ENCODE measurements around the gene LIPM. TPM values are rescaled to one million over a fixed set of nuclear protein-coding genes. Genes with fewer than 3 reads are reported as not detected.

Gene LIPM, protein sequence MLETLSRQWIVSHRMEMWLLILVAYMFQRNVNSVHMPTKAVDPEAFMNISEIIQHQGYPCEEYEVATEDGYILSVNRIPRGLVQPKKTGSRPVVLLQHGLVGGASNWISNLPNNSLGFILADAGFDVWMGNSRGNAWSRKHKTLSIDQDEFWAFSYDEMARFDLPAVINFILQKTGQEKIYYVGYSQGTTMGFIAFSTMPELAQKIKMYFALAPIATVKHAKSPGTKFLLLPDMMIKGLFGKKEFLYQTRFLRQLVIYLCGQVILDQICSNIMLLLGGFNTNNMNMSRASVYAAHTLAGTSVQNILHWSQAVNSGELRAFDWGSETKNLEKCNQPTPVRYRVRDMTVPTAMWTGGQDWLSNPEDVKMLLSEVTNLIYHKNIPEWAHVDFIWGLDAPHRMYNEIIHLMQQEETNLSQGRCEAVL
- total RNA-seq (2014; rRNA removed; shearing (Covaris generic)): not detected in 2 replicates

DNA sequence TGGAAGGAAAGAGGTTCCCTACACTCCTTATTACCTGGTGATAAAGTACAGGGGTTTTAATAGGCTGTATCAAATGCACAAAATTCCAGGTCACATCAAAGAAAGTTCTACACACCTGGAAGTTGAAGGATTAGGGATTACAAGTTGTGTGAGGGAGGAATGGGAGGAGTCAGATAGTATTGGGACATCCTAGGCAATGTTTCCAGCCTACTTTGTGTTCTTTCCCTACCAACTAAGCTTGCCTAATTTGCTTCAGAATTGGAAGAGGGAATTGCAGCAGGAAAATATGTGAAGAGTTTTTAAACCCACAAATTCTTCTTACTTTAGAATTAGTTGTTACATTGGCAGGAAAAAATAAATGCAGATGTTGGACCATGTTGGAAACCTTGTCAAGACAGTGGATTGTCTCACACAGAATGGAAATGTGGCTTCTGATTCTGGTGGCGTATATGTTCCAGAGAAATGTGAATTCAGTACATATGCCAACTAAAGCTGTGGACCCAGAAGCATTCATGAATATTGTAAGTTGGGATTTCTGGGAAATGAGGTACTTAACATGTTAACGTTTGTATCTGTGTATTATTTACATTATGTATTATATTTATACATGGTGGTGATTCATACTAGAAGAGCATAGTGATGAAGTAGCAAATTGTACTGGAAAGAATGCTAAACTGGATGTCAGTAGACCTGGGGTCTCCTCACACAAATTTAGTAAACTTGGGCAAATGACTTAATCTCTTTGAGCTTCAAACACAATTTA is at the start of gene LIPM:
TSS of gene LIPM (plus strand) at position 208 of the 763 bp plus-strand sequence. CDS start at position 375, 167 bp downstream.
- no peak for DNase-seq (ENCODE audit: low spot score)

DNA sequence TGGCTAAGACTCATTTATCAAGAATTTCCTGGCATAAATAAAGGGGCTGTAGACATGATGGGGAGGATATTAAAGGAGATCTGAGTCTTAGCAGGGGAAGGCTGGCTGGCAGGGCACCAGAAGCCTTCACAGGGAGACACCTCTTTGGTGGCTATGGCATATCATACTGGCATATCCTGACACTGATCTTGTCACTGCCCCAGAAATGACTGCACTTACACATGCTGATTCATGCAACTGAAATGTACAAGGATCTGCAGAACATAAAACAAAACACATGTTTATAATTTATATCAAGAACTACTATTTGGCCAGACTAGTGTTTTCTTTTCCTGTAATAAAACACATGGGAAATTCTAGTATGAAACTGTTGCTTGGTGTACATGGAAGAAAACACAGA is 48.2 kb upstream of the LIPM start:
- peak; percentile 10 for DNase-seq (ENCODE audit: low spot score)

DNA sequence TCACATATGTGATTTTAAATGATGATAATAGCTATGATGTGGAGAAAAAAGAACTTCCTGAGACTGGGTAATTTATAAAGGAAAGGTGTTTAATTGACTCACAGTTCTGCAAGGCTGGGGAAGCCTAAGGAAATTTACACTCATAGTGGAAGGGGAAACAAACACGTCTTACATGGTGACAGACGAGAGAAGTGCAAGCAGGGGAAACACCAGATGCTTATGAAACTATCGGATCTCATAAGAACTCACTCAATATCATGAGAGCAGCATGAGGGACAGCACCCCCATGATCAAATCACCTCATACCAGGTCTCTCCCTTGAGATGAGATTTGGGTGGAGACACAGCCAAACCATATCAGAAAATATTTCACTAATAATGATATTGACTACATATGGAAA is 46.8 kb upstream of the LIPM start:
- no peak for DNase-seq (ENCODE audit: low spot score)

DNA sequence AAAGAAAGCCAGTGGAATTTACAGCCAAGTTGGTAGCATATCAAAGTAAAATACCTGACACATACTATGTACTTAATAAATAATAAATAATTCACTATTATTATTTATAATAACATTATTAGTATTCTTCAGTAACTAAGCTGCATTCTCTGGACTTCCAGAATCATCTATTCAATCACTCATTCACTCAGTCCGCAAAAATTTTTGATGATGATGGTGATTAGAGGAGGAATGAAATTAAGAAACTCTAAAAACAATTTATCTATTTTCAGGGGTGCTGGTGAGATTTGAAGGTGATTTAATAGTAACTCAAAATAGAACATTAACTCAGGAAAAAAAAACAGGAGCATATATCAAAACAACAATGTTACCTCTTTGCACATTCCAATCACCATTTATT is 45.9 kb upstream of the LIPM start:
- DNase-seq (ENCODE audit: low spot score): no peak

DNA sequence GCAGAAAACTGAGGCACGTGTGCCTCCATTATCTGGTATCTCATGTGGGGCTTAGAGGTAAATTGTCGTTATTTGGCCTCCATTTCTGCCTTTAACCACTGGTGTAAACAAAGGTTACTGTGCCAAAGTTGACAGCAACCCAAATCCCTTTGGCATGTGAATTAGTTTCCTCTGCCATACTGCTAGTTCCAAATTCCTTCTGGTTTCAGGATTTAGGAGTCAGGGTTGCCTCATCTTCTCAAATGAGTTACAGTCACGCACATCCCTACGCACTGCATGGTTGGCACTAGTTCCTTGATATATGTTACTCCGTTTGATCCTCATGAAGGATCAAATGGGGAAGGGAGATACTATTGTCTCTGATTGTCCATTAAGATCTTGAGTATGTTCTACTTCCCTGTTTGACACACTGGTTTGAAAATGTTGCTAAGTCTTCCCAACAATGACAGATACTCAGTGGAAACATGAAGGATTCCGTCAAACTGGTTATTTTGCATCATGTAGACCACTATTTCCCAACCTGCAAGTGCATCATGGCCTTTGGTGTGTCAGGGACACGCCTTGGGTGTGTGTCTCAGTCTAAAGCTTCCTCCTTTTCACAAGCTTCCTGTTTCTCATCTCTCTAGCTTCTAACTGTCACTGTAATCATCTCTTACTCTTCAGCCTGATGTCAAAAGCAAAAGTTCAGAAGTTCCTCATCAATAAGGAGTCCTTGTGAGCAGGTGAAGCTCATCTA is 43.0 kb upstream of the LIPM start, which contains the start of gene LIPN:
TSS of gene LIPN (plus strand) at position 655 of the 736 bp plus-strand sequence. CDS start 1,386 bp downstream, outside the sequence.
- no peak for DNase-seq (ENCODE audit: low spot score)

DNA sequence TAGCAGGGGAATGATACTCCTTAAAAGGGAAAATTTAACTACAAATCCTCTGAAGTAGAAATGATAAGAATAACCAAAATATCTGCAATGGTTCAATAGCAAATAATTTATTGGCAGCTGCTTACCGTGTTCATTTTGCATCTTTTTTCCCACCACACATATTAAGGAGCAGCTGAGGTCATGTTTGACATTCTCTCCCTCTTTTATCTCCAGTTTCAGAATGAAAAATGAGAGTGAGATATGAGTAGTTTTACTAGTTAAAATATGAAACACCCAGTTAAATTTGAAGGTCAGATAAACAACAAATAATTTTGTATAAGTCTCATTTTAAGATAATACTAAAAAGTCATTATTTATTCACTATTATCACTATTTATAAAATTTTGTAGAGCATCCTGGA is 39.6 kb upstream of the LIPM start:
- no peak for DNase-seq (ENCODE audit: low spot score)

DNA sequence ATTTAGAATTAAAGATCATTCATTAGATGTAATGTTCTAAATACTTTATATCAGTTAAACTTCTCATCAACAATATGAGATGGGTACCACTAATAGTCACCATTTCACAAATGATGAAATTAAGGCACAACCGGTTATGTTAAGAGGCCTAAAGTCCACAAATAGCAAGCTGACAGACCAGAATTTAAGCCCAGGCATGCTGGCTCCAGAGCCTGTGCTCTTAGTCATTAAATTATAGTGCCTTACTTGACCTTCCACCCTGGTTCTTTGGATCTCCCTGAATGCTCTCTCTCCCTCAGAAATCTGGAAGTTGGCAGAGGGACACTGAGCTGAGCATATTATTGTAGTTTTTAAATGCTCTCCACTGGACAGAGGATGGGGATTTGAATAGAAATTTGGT is 39.1 kb upstream of the LIPM start:
- DNase-seq (ENCODE audit: low spot score): no peak

DNA sequence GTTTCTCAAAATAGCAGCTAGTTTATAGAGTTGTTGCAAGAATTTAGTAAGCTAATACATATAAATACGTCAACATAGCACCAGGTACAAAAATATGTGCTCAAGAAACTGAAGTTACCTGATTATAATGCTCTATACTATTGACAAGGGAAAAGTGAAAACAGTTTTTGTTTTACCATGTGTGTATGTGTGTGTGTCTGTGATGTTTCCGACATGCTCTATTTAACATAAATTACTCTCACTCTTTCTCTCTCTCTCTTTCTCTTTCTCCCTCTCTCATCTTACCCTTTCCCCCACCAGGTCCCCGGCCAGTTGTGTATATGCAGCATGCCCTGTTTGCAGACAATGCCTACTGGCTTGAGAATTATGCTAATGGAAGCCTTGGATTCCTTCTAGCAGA is 38.4 kb upstream of the LIPM start:
- DNase-seq (ENCODE audit: low spot score): no peak

DNA sequence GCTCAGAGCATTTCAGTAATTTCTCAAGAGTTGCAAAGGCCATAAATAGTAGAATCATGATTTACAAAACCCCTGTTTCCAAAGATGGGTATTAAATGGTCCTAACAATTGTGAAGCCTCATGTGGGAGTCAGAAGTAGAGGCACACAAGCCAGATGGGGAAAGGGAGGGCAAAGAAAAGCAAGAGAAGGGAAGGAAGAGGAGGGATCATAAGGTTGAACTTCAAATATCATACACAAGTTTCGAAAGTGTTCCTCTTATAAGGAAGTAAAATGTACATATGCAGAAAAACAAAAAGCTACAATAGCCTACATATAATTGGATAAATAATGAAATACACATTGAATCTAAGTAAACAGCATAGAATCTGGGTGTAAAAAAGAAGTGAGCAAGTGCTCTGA is 36.7 kb upstream of the LIPM start:
- DNase-seq (ENCODE audit: low spot score): no peak

DNA sequence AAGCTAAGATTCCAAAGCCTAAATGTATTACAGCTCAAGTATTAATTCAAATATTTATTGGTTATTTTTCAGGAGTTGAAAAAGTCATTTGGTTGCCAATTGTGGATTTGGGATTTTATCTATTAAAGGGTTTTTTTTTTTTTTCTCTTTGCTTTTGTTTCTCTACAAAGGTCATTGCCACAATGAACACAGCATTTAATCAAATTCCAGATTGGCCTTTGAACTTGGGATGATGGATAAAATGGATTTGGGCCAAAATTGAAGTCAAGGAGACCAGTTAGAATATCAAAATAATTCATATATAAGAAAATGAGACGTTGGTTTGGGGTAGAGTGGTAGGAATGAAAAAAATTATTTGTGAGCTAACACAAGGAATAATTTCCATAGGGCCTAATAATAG is 33.1 kb upstream of the LIPM start:
- no peak for DNase-seq (ENCODE audit: low spot score)

DNA sequence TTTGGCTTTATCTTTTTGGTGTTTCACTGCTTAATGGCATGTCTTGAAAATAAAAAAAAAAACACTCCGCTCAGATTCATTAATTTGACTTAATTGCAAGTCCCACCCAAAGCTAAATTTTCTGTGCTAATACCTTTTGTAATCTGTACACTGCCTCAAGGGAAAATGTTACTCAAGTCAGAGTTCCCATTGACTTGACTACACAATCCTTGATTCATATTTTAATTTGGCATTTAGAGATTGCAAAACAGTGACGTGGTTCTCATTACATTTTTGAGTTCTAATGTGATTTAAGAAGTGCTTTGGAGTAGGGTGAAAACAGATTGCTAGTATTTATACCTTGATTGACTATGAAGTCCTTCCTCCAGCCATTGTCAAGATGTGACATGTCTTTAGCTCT is 21.3 kb upstream of the LIPM start:
- DNase-seq (ENCODE audit: low spot score): no peak

DNA sequence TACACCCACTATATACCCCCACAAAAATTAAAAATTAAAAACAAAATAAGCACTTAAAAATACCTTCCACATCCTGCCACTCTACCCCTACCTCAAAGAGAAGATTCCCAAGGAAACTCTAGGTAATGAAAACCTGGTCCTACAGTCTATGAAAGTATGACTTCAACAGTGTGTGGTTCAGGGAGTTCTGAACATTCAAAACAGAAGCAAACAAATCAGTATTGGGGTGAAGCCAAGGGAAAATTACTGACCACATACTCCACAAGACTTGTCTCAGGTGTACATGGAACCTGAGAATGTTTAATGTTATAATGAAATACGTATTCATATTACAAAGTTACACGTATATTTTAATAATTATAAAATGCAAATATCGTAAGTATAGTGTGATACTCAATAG is 20.3 kb upstream of the LIPM start:
- DNase-seq (ENCODE audit: low spot score): no peak

DNA sequence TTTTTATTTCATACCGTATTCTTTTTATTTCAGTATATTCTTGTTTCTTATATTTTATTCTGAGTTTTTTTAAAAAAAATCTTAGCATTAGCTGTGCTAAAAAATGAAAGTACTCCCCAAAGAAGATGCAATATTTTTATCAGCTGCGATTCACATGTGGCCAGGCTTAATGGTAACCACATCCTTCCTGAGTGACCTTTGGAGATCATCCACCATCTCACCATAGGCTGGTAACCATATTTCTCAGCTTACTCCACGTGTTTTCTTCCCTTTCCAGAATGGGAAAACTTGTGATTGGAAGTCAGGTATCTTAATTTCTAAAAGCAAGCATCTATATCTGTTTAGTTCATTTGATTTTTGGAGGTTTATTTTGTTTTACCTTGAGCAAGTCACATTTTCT is 18.8 kb upstream of the LIPM start:
- DNase-seq (ENCODE audit: low spot score): peak; percentile 11

DNA sequence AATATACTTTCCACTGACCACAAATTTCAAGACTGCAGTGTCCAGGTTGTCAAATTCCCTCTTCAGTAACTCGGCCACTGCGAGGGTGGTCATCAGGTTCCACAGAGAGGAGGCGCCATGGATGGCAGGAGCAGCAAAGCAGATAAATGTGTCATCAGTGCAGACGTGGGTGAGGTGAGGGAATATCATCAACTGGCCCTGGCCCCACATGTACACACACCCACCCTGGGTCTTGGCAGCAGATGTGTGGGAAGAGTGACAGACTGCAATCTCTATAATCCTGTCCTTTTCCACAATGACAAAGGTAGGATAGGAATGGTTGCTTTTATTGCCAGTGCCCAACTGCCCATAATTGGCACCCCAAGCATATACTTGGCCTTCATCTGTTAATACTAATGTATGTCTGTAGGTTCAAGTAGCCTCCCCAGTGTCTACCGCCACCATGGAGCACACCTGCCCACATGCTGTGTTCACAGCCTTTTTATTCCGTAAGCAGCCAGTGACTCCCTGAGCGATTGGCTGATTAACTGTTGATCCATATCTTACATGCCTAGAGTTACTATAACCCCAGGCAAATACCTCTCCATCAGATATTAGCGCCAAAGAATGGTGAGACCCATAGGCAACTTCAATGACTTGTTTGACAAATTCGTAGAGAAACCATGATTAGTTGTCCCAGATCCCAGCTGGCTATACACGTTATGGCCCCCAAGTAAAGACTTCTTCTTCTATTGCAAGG is 16.3 kb upstream of the LIPM start:
- no peak for DNase-seq (ENCODE audit: low spot score)

DNA sequence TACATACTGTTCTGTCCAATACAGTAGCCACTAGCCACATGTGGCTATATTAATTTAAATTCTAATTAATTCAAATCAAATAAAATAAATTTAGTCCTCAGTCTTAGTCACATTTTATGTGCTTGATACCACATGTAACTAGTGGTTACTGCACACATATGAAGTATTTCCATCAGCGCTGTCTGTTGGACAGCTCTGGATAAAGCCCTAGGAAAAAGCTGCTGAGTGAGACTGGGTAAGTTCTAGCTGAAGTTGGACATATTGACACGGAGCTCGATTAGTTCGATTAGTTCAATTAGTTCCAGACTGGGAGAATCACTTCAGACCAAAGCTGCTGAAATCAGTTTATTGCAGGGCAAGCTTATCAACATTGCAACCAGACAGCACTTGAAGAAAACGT is 15.1 kb upstream of the LIPM start:
- DNase-seq (ENCODE audit: low spot score): no peak

DNA sequence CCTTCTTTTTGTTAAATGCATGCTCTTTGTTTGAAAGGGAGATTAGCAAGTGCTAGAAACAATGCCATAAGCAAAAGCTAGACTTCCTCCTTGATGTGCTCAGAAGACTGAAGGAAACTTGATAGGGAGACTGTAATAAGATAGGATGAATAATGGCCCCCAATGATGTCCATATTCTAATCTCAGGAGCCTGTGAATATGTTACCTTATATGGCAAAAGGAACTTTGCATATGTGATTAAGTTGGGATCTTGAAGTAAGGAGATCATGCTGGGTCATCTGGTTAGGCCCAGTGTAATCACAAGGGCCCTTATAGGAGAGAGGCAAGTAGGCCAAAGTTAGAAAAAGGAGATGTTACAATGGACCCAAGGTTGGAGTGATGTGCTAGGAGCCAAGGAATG is 13.6 kb upstream of the LIPM start:
- DNase-seq (ENCODE audit: low spot score): no peak

DNA sequence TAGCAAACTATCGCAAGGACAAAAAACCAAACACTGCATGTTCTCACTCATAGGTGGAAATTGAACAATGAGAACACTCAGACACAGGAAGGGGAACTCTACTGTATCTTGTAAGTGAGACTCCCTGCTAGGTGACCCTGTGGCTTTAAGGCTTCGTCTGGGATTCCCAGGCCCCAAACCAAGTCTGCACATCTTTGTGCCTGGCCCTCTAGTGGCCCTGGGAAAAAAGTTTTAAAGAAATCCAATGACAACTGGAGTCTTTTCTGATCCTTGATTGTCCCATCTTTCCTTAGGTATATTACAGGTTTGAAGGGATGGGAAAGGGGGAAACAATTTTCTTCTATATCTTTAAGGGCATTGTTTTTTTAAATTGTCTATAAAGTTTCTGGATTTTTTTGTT is 10.6 kb upstream of the LIPM start:
- peak; percentile 19 for DNase-seq (ENCODE audit: low spot score)

DNA sequence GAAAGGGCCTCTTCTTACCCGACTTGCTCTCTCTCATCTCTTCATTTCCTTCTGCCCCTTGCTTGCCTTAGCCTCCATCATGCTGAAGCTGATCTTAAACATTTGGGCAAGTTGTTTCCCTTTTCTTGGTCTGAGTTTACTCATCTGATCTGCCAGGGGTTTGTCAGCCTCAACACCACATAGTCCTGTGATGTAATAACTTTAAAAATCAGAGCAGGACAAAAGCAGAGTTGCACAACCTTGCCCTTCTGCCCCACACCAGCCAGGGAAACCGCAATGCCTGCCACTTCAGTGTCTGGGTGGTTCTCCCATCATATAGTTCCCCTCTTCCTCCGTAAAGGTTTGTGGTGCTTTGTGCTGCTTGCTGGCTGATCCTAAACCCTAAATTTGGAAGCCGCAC is 9.9 kb upstream of the LIPM start:
- DNase-seq (ENCODE audit: low spot score): peak; percentile 68

DNA sequence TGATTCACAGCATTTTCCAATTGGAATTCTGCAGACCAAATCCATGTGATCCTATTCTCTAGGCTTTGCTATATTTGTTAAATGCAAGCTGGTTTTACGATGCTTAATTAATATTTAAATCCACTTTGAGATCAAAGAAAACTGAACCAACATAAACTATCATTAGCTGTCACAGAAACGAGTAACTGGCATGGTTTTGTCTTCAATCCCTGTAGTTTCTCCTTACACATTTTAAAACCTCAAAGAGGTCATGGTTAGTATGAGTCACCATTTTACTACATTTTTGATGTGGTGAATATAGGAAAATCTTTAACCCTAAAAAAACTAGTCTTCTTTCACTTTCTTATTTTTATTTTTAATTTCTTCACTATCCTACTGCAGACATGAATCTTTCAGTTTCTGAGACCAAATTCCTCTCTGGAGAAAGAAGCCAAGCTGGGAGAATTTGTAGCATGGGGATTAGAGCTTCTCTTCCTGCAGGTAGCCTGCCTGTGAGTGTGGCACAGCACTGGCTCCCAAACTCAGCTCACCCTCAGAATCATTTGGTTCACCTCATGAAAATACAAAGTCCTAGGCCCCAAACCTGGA is 8.7 kb upstream of the LIPM start:
- peak; percentile 67 for DNase-seq (ENCODE audit: low spot score)

DNA sequence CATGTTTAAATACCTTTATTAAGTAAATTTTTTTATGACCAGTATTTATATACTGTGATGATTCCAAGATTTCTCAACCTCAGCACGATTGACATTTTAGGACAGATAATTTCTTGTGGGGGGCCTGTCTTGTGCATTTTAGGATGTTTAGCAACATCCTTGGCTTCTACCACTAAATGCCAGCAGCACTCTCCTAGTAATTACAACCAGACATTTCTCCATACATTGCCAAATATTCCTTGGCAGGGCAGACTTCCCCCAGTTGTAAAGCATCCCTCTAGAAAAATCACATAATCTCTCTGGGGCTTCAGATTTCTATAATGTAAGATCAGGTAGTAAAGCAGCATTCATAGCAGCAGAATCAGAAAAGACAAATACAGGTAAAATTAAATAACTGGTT is 7.8 kb upstream of the LIPM start:
- DNase-seq (ENCODE audit: low spot score): no peak

All from H4 (cell line).